ENCODE results near the gene HLA-DQA2. TPM values are rescaled to one million over a fixed set of nuclear protein-coding genes. Genes with fewer than 3 reads are reported as not detected.
"Not testable (repeated sequence)": the region's sequence is repeated elsewhere in the genome, so short reads cannot be mapped to it uniquely, and the experiment has no call there.

Gene HLA-DQA2
- total and polyA plus RNA-seq, 4 donors = 2.2 to 18.5 TPM; not detected in 2

GRCh38 chr6:32716396-32716795 lies 24.8 kb upstream of the HLA-DQA2 start:
- Histone ChIP-seq H3K27me3 (ENCODE audit: control insufficient read depth in 1 of 2, insufficient read depth in 2 of 2, low read length in 1 of 2) (no peaks in the 10 kb centered on the region), H3K4me3 (ENCODE audit: low read length in 2 of 2) (no peak overlapping the region), H3K27ac (ENCODE audit: low read depth in 1 of 2, low read length in 2 of 2) (no peak overlapping the region), H3K36me3 (ENCODE audit: control insufficient read depth in 1 of 2, insufficient read depth in 2 of 2, low read length in 1 of 2) (no peaks in the 10 kb centered on the region), H3K9me3 (ENCODE audit: control insufficient read depth, low read length) (no peaks in the 10 kb centered on the region), H3K4me1 (ENCODE audit: control insufficient read depth in 1 of 2, insufficient read depth in 2 of 2, low read length in 2 of 2) (no peaks in the 10 kb centered on the region)
- no peak for DNase-seq
- 89% methylated on average over 3 of the region's 3 CpGs for WGBS, 2 donors
- no peak for ATAC-seq (ENCODE audit: low FRiP score)
- intact Hi-C loops (cut with DNase I) = no loop called here

GRCh38 chr6:32718879-32719278 lies 22.3 kb upstream of the HLA-DQA2 start:
- Histone ChIP-seq H3K27me3 (ENCODE audit: control insufficient read depth in 1 of 2, insufficient read depth in 2 of 2, low read length in 1 of 2) (no peaks in the 10 kb centered on the region), H3K9me3 (ENCODE audit: control insufficient read depth, low read length) (no peaks in the 10 kb centered on the region), H3K27ac (ENCODE audit: low read depth in 1 of 2, low read length in 2 of 2) (no peak overlapping the region), H3K4me3 (ENCODE audit: low read length in 2 of 2) (no peak overlapping the region), H3K36me3 (ENCODE audit: control insufficient read depth in 1 of 2, insufficient read depth in 2 of 2, low read length in 1 of 2) (no peaks in the 10 kb centered on the region), H3K4me1 (ENCODE audit: control insufficient read depth in 1 of 2, insufficient read depth in 2 of 2, low read length in 2 of 2) (no peaks in the 10 kb centered on the region)
- DNase-seq (no peak), ATAC-seq (ENCODE audit: low FRiP score) (no peak)
- intact Hi-C loops (cut with DNase I) = no loop called here
- WGBS, 2 donors = 66 to 68% methylated on average over 3 of the region's 3 CpGs

GRCh38 chr6:32738126-32738525 lies 3.1 kb upstream of the HLA-DQA2 start:
- Histone ChIP-seq H3K27me3 (ENCODE audit: control insufficient read depth in 1 of 2, insufficient read depth in 2 of 2, low read length in 1 of 2) (no peaks in the 10 kb centered on the region), H3K9me3 (ENCODE audit: control insufficient read depth, low read length) (no peaks in the 10 kb centered on the region), H3K27ac (ENCODE audit: low read depth in 1 of 2, low read length in 2 of 2) (no peak overlapping the region), H3K36me3 (ENCODE audit: control insufficient read depth in 1 of 2, insufficient read depth in 2 of 2, low read length in 1 of 2) (no peaks in the 10 kb centered on the region), H3K4me1 (ENCODE audit: control insufficient read depth in 1 of 2, insufficient read depth in 2 of 2, low read length in 2 of 2) (no peaks in the 10 kb centered on the region), H3K4me3 (ENCODE audit: low read length in 2 of 2) (no peak overlapping the region)
- DNase-seq (no peak), ATAC-seq (ENCODE audit: low FRiP score) (no peak)
- WGBS, 2 donors = 48 to 64% methylated on average over 2 of the region's 2 CpGs
- intact Hi-C loops (cut with DNase I) = no loop called here

- Histone ChIP-seq H3K36me3 (ENCODE audit: control insufficient read depth in 1 of 2, insufficient read depth in 2 of 2, low read length in 1 of 2) (no peaks in the 10 kb centered on the region), H3K27ac (ENCODE audit: low read depth in 1 of 2, low read length in 2 of 2) (no peak overlapping the region), H3K4me3 (ENCODE audit: low read length in 2 of 2) (no peak overlapping the region), H3K27me3 (ENCODE audit: control insufficient read depth in 1 of 2, insufficient read depth in 2 of 2, low read length in 1 of 2) (peaks cover 0 to 2% of the 10 kb centered on the region in 2 donors), H3K9me3 (ENCODE audit: control insufficient read depth, low read length) (peaks cover 1% of the 10 kb centered on the region), H3K4me1 (ENCODE audit: control insufficient read depth in 1 of 2, insufficient read depth in 2 of 2, low read length in 2 of 2) (no peaks in the 10 kb centered on the region)
- 84 to 87% methylated on average over 3 of the region's 3 CpGs for WGBS, 2 donors
- DNase-seq = no peak
- intact Hi-C loops (cut with DNase I) = no loop called here
- no peak for ATAC-seq (ENCODE audit: low FRiP score)
Measured at GRCh38 chr6:32742374-32742773, 1.2 kb downstream of the HLA-DQA2 start.

DNA sequence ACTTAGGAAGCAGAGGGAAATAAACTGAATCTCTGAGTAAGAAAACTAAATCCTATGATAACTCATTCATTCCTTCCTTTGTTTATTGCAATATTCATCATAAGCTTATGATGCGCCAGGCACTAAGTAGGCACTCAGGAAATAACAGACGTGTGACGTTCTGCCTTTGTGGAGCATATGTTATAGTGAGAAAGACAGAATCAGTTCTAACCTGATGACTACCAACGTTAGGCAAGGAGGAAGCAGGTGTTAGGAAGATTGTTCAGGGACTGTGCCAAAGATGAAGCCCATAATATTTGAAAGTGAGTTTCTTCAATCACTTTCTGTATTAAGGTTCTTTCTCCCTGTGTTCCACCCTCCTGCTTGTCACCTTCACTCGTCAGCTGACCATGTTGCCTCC lies 3.6 kb downstream of the HLA-DQA2 start:
- Histone ChIP-seq H3K9me3 (ENCODE audit: control insufficient read depth, low read length) (peaks cover 1% of the 10 kb centered on the region), H3K4me1 (ENCODE audit: control insufficient read depth in 1 of 2, insufficient read depth in 2 of 2, low read length in 2 of 2) (no peaks in the 10 kb centered on the region), H3K27ac (ENCODE audit: low read depth in 1 of 2, low read length in 2 of 2) (no peak overlapping the region), H3K36me3 (ENCODE audit: control insufficient read depth in 1 of 2, insufficient read depth in 2 of 2, low read length in 1 of 2) (no peaks in the 10 kb centered on the region), H3K27me3 (ENCODE audit: control insufficient read depth in 1 of 2, insufficient read depth in 2 of 2, low read length in 1 of 2) (peaks cover 0 to 2% of the 10 kb centered on the region in 2 donors), H3K4me3 (ENCODE audit: low read length in 2 of 2) (no peak overlapping the region)
- no peak for DNase-seq
- WGBS, 2 donors = 51 to 53% methylated on average over 5 of the region's 5 CpGs
- intact Hi-C loops (cut with DNase I) = no loop called here
- no peak for ATAC-seq (ENCODE audit: low FRiP score)

GRCh38 chr6:32745649-32746048 lies 4.5 kb downstream of the HLA-DQA2 start:
- ATAC-seq (ENCODE audit: low FRiP score); DNase-seq; H3K27ac ChIP-seq (ENCODE audit: low read depth in 1 of 2, low read length in 2 of 2); H3K4me1 ChIP-seq (ENCODE audit: control insufficient read depth in 1 of 2, insufficient read depth in 2 of 2, low read length in 2 of 2); H3K9me3 ChIP-seq (ENCODE audit: control insufficient read depth, low read length); H3K36me3 ChIP-seq (ENCODE audit: control insufficient read depth in 1 of 2, insufficient read depth in 2 of 2, low read length in 1 of 2); H3K27me3 ChIP-seq (ENCODE audit: control insufficient read depth in 1 of 2, insufficient read depth in 2 of 2, low read length in 1 of 2); intact Hi-C loops (cut with DNase I); H3K4me3 ChIP-seq (ENCODE audit: low read length in 2 of 2): not testable (repeated sequence)
- 65 to 71% methylated on average over 1 of the region's 1 CpG for WGBS, 2 donors

GRCh38 chr6:32752580-32752979 lies 11.4 kb downstream of the HLA-DQA2 start:
- Histone ChIP-seq H3K27me3 (ENCODE audit: control insufficient read depth in 1 of 2, insufficient read depth in 2 of 2, low read length in 1 of 2) (no peaks in the 10 kb centered on the region), H3K9me3 (ENCODE audit: control insufficient read depth, low read length) (peaks cover 1% of the 10 kb centered on the region), H3K36me3 (ENCODE audit: control insufficient read depth in 1 of 2, insufficient read depth in 2 of 2, low read length in 1 of 2) (no peaks in the 10 kb centered on the region), H3K4me3 (ENCODE audit: low read length in 2 of 2) (no peak overlapping the region), H3K4me1 (ENCODE audit: control insufficient read depth in 1 of 2, insufficient read depth in 2 of 2, low read length in 2 of 2) (no peaks in the 10 kb centered on the region), H3K27ac (ENCODE audit: low read depth in 1 of 2, low read length in 2 of 2) (no peak overlapping the region)
- WGBS, 2 donors = 6 to 12% methylated on average over 8 of the region's 8 CpGs
- ATAC-seq (ENCODE audit: low FRiP score) (no peak), DNase-seq (no peak)
- intact Hi-C loops (cut with DNase I) = no loop called here

DNA sequence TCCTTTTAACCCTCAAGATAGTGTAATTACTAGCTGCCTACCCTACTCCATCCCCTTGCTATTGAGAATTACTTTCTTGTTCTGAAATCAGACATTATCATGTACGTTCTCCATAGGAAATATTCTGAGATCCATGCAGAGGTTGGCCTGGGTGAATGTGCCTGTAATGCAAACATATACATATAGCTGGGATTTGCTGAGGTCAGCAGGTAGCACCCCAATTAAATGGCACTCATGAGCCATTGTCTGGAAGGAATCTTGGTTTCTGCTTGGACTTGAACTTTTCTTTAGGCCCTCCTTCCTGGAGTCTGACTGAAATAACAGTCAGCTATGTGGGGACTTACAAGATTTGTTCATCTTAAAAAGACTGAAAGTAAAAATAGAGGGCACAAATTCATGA lies 18.5 kb downstream of the HLA-DQA2 start:
- no peak overlapping the region for H3K27ac ChIP-seq (ENCODE audit: low read depth in 1 of 2, low read length in 2 of 2)
- ATAC-seq (ENCODE audit: low FRiP score) (no peak), DNase-seq (no peak)
- intact Hi-C loops (cut with DNase I) = no loop called here
- 70 to 71% methylated on average over 1 of the region's 1 CpG for WGBS, 2 donors
- peaks cover 0 to 2% of the 10 kb centered on the region in 2 donors for H3K27me3 ChIP-seq (ENCODE audit: control insufficient read depth in 1 of 2, insufficient read depth in 2 of 2, low read length in 1 of 2)
- no peaks in the 10 kb centered on the region for H3K4me1 ChIP-seq (ENCODE audit: control insufficient read depth in 1 of 2, insufficient read depth in 2 of 2, low read length in 2 of 2)
- no peaks in the 10 kb centered on the region for H3K36me3 ChIP-seq (ENCODE audit: control insufficient read depth in 1 of 2, insufficient read depth in 2 of 2, low read length in 1 of 2)
- no peak overlapping the region for H3K4me3 ChIP-seq (ENCODE audit: low read length in 2 of 2)
- H3K9me3 ChIP-seq (ENCODE audit: control insufficient read depth, low read length) = no peaks in the 10 kb centered on the region

DNA sequence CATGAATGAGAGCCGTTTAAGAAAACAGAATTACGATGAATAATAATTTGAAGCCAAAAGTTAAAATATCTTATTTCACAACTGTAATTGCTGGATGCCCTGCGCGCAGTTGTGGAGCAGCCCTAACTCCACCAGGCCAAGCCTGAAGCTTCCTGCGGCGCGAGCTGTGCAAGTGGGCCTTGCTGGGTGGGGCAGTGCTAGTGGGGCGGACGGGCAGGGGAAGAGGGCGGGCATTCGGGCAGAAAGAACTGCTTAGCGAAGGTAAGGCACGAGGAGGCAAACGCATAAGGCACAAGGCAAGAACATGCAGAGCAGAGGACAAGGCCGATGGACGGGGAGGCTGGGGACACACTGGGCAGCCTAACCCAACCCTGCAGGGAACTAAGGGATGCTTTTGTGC lies 19.9 kb downstream of the HLA-DQA2 start:
- intact Hi-C loops (cut with DNase I) = no loop called here
- 81 to 85% methylated on average over 16 of the region's 16 CpGs for WGBS, 2 donors
- no peak for ATAC-seq (ENCODE audit: low FRiP score)

More for the DNA sequence above, 19.9 kb downstream of the HLA-DQA2 start:
- Histone ChIP-seq H3K9me3 (ENCODE audit: control insufficient read depth, low read length) (no peaks in the 10 kb centered on the region), H3K36me3 (ENCODE audit: control insufficient read depth in 1 of 2, insufficient read depth in 2 of 2, low read length in 1 of 2) (no peaks in the 10 kb centered on the region), H3K27ac (ENCODE audit: low read depth in 1 of 2, low read length in 2 of 2) (no peak overlapping the region), H3K4me1 (ENCODE audit: control insufficient read depth in 1 of 2, insufficient read depth in 2 of 2, low read length in 2 of 2) (no peaks in the 10 kb centered on the region), H3K4me3 (ENCODE audit: low read length in 2 of 2) (no peak overlapping the region), H3K27me3 (ENCODE audit: control insufficient read depth in 1 of 2, insufficient read depth in 2 of 2, low read length in 1 of 2) (peaks cover 0 to 6% of the 10 kb centered on the region in 2 donors)
- DNase-seq = no peak

Data from aorta (tissue), 5 donors.